PC-9 (cell line): ENCODE results near the gene NELFB. TPM values are rescaled to one million over a fixed set of nuclear protein-coding genes. Genes with fewer than 3 reads are reported as not detected.

Source experiments
- BruUV-seq: library from RNA; stranded (reverse); fragments of 400-500 nt; replicated peaks from 2 replicates; lab custom pipeline; 2021; lab: Mats Ljungman, UMichigan
- CTCF ChIA-PET: fragments of 300-600 bp; sonication (Branson Sonifier 250); formaldehyde crosslinking; loops from one replicate; lab custom pipeline; 2022; ENCODE audit warnings: antibody characterized with exemption; lab: Charles Lee
- POLR2A ChIA-PET: fragments of 300-600 bp; sonication (Branson Sonifier 250); formaldehyde crosslinking; loops from one replicate; lab custom pipeline; 2022; ENCODE audit warnings: antibody characterized with exemption; ENCODE audit not compliant: unreplicated experiment; lab: Charles Lee
- DNase-seq, 2 experiments: peaks; one replicate each; pipeline versions ENCODE4 v3.0.0 to v3.0.0-alpha.2; 2015 to 2022; ENCODE audit warnings: mixed read lengths in 1 of 2
- H2AFZ ChIP-seq: fragments of 200-600 bp; sonication (generic); 2 replicates; pipeline ENCODE4 v1.8.1; 2017; ENCODE audit warnings: antibody characterized with exemption
- H3F3A ChIP-seq: fragments of 200-600 bp; sonication (generic); 2 replicates; pipeline ENCODE4 v1.8.1; 2017; ENCODE audit warnings: antibody characterized with exemption, mild to moderate bottlenecking, low read depth; ENCODE audit not compliant: insufficient read depth
- H3K27ac ChIP-seq: fragments of 200-600 bp; sonication (generic); 2 replicates; pipeline ENCODE4 v1.6.1; 2016; ENCODE audit warnings: mixed run types
- H3K27me3 ChIP-seq: fragments of 200-600 bp; sonication (generic); 2 replicates; pipeline ENCODE4 v1.6.1; 2016; ENCODE audit warnings: low read depth, mixed run types; ENCODE audit not compliant: insufficient read depth
- H3K36me3 ChIP-seq: fragments of 200-600 bp; sonication (generic); 2 replicates; pipeline ENCODE4 v1.6.1; 2016; ENCODE audit warnings: low read depth, mixed run types
- H3K4me1 ChIP-seq: fragments of 200-600 bp; sonication (generic); replicated peaks from 2 replicates; pipeline ENCODE4 v1.6.1; 2016; ENCODE audit warnings: mixed run types; ENCODE audit not compliant: insufficient read depth
- H3K4me2 ChIP-seq: fragments of 200-600 bp; sonication (generic); 2 replicates; pipeline ENCODE4 v1.6.1; 2017; ENCODE audit warnings: mixed run types
- H3K4me3 ChIP-seq: fragments of 200-600 bp; sonication (generic); 2 replicates; pipeline ENCODE4 v1.6.1; 2016; ENCODE audit warnings: mixed run types
- H3K79me2 ChIP-seq: fragments of 200-600 bp; sonication (generic); 2 replicates; pipeline ENCODE4 v1.6.1; 2017; ENCODE audit warnings: low read depth, mixed run types
- H3K9me2 ChIP-seq: fragments of 200-600 bp; sonication (generic); 2 replicates; pipeline ENCODE4 v1.8.1; 2017; ENCODE audit warnings: mild to moderate bottlenecking; ENCODE audit not compliant: insufficient read depth
- H3K9me3 ChIP-seq: fragments of 200-600 bp; sonication (generic); 2 replicates; pipeline ENCODE4 v1.8.1; 2016; ENCODE audit warnings: low read depth; ENCODE audit not compliant: insufficient read depth
- H4K20me1 ChIP-seq: fragments of 200-600 bp; sonication (generic); 2 replicates; pipeline ENCODE4 v1.8.1; 2017; ENCODE audit not compliant: insufficient read depth
- CTCF ChIP-seq: fragments of 200-600 bp; sonication (generic); conservative IDR thresholded peaks from 2 replicates; pipeline ENCODE4 v1.6.1; 2017; ENCODE audit warnings: mixed run types, antibody characterized with exemption, mild to moderate bottlenecking, moderate library complexity
- EZH2 ChIP-seq: fragments of 200-600 bp; sonication (generic); IDR thresholded peaks from 2 replicates; pipeline ENCODE4 v1.8.0; 2017; ENCODE audit warnings: antibody characterized with exemption, low read depth
- intact Hi-C: fragments of 100-400 bp; cut with micrococcal nuclease; formaldehyde crosslinking; loops from one replicate; pipeline ENCODE4 v1.10.0; 2022; ENCODE audit not compliant: unreplicated experiment
- total RNA-seq: library from RNA; stranded (reverse); gene quantifications from 2 replicates; pipeline ENCODE4 v1.2.3, GENCODE V29; 2021

The NELFB gene
- total RNA-seq, 1 experiment from 2014 or later: 94.2 TPM

- Histone ChIP-seq H3K36me3 (no peaks in the 10 kb centered on the region), H2AFZ (no peak overlapping the region), H3K79me2 (no peaks in the 10 kb centered on the region), H4K20me1 (peaks cover 6% of the 10 kb centered on the region; the same call in 1 of the 2 replicates), H3K27me3 (no peaks in the 10 kb centered on the region), H3K4me1 (no peaks in the 10 kb centered on the region), H3K4me3 (no peak overlapping the region), H3F3A (peaks cover 3% of the 10 kb centered on the region; the same call in 1 of the 2 replicates), H3K9me3 (no peaks in the 10 kb centered on the region), H3K9me2 (no peaks in the 10 kb centered on the region), H3K27ac (no peak overlapping the region), H3K4me2 (no peak overlapping the region)
- POLR2A ChIA-PET: no interaction called here
- no peak for TF ChIP-seq CTCF
- BruUV-seq: no TSS peak
- no peak for DNase-seq
- intact Hi-C loops: no loop called here
- CTCF ChIA-PET: no interaction called here
Measured at GRCh38 chr9:137266162-137266527, 11.0 kb downstream of the NELFB start.

- Histone ChIP-seq H3K4me3 (no peak overlapping the region), H3K9me3 (no peaks in the 10 kb centered on the region), H3K27me3 (no peaks in the 10 kb centered on the region), H2AFZ (no peak overlapping the region), H3K4me2 (no peak overlapping the region), H3K27ac (no peak overlapping the region), H3F3A (no peaks in the 10 kb centered on the region), H3K36me3 (no peaks in the 10 kb centered on the region), H3K9me2 (no peaks in the 10 kb centered on the region), H3K4me1 (no peaks in the 10 kb centered on the region), H3K79me2 (no peaks in the 10 kb centered on the region), H4K20me1 (peaks cover 6% of the 10 kb centered on the region; the same call in 1 of the 2 replicates)
- intact Hi-C loops: no loop called here
- DNase-seq: no peak
- TF ChIP-seq EZH2: no peak
- TF ChIP-seq CTCF: no peak
- no TSS peak for BruUV-seq
- ChIA-PET CTCF (no interaction called here), POLR2A (interaction anchor here (0.6 kb wide), 1 partner anchor 943 kb away, joined by 3 read pairs; no protein-coding TSS in a partner anchor)
Measured at GRCh38 chr9:137266585-137267453, 11.7 kb downstream of the NELFB start.

GRCh38 chr9:137267933-137268355, 12.8 kb downstream of the NELFB start:
- DNase-seq: no peak
- H3K27ac ChIP-seq: 0 out of 2 replicates have a peak overlapping the region, but pooled peaks have one; percentile 16
- CTCF ChIA-PET: no interaction called here
- H3K4me1 ChIP-seq: no peaks in the 10 kb centered on the region
- H3F3A ChIP-seq: no peaks in the 10 kb centered on the region
- no peaks in the 10 kb centered on the region for H3K9me3 ChIP-seq
- POLR2A ChIA-PET: no interaction called here
- no peaks in the 10 kb centered on the region for H3K9me2 ChIP-seq
- no peak overlapping the region for H2AFZ ChIP-seq
- no peak for TF ChIP-seq CTCF
- no peak for TF ChIP-seq EZH2
- no peak overlapping the region for H3K4me3 ChIP-seq
- H3K27me3 ChIP-seq: no peaks in the 10 kb centered on the region
- no peaks in the 10 kb centered on the region for H3K79me2 ChIP-seq
- intact Hi-C loops: no loop called here
- no peak overlapping the region for H3K4me2 ChIP-seq
- BruUV-seq: no TSS peak
- peaks cover 7% of the 10 kb centered on the region; the same call in 1 of the 2 replicates for H4K20me1 ChIP-seq
- H3K36me3 ChIP-seq: no peaks in the 10 kb centered on the region
